ENCODE measurements around the gene ZNF536.
"Not testable (repeated sequence)": the region's sequence is repeated elsewhere in the genome, so short reads cannot be mapped to it uniquely, and the experiment has no call there.

The ZNF536 gene

DNA sequence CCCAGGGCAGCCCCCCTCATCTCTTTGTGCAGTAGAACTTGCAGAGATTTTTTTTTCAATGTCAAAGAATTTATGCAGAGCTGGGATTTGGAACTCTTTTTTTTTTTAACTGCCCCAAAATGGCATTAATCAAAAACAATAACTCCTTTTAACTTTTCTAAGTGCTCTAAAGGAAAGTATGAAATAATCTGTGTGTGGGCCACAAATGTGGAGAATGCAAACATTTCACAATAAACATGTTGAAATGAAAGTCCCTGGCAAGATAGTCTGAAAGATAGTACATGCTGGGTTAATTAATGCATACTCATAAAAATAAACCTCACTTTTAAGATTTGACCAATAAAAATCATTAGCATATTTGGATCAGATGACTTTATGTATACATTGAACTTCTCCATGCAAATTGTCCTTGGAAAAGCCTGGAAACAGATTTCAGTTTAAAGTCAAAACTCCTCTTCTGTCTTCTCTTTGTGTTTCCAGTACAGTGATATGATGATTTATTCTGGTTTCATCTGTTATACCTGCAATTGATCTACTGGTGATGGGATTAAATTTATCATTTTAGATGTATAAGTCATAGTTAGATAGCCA is 30.5 kb upstream of the ZNF536 start:
- DNase-seq (ENCODE audit: low read depth) = no peak

DNA sequence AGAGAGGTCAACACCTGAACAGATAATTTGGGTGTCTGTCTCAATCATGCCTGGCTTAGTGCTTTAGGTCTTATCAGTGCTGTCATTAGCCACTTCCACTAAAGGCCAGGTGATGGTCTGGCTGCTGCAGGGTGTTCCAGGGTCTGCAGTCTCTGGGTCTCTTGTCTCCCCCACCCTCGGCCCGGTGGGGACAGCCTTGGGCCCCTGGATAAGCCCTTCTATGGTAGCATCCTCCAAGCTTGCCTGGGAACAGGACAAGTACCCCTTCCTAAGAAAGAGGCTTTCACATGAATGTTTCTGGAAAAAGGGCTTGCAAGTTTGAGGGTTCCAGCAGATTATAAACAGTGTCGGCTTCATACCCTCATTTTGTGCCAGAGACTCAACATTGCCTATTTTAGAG is 29.3 kb upstream of the ZNF536 start:
- DNase-seq (ENCODE audit: low read depth) = no peak

GRCh38 chr19:30344446-30345425 is 27.4 kb upstream of the ZNF536 start:
- no peak for DNase-seq (ENCODE audit: low read depth)

GRCh38 chr19:30345686-30346085 is 26.5 kb upstream of the ZNF536 start:
- no peak for DNase-seq (ENCODE audit: low read depth)

GRCh38 chr19:30346468-30346867 is 25.7 kb upstream of the ZNF536 start:
- DNase-seq (ENCODE audit: low read depth) = not testable (repeated sequence)

- DNase-seq (ENCODE audit: low read depth) = no peak
Measured at GRCh38 chr19:30349131-30349730, 23.0 kb upstream of the ZNF536 start.

- DNase-seq (ENCODE audit: low read depth) = no peak
Measured at GRCh38 chr19:30350692-30351663, 21.2 kb upstream of the ZNF536 start.

DNA sequence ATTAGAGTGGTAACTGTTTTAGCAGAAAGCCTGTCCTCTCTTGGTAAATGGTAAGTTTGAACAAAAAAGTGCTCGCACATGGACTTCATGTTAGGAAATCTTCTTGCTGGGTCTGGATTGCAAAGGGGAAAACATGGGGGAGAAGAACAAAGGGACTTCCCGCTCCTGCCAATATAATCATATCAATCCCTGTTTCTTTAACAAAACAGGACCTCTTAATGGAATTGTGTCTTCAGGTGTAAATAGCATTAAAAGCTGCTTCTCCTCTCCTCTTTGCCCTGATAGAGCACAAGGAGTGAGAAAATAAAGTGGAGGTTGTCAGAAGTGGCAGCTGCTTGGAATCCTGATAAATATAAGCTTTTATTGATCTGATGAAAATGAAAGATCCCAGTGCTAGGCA is 20.4 kb upstream of the ZNF536 start:
- no peak for DNase-seq (ENCODE audit: low read depth)

- DNase-seq (ENCODE audit: low read depth) = no peak
Measured at GRCh38 chr19:30353394-30353945, 18.7 kb upstream of the ZNF536 start.

DNA sequence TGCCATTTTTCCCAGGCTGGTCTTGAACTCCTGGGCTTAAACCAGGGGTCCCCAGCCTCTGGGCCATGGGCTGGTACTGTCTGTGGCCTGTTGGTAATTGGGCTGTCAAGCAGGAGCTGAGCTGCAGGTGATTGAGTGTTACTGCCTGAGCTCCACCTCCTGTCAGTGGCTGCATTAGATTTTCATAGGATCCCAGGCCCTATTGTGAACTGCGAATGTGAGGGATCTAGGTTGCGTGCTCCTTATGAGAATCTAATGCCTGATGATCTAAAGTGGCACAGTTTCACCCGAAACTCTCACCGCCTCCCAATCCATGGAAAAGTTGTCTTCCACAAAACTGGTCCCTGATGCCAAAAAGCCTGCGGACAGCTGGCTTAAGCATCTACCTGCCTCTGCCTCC is 16.6 kb upstream of the ZNF536 start:
- DNase-seq (ENCODE audit: low read depth) = no peak

DNA sequence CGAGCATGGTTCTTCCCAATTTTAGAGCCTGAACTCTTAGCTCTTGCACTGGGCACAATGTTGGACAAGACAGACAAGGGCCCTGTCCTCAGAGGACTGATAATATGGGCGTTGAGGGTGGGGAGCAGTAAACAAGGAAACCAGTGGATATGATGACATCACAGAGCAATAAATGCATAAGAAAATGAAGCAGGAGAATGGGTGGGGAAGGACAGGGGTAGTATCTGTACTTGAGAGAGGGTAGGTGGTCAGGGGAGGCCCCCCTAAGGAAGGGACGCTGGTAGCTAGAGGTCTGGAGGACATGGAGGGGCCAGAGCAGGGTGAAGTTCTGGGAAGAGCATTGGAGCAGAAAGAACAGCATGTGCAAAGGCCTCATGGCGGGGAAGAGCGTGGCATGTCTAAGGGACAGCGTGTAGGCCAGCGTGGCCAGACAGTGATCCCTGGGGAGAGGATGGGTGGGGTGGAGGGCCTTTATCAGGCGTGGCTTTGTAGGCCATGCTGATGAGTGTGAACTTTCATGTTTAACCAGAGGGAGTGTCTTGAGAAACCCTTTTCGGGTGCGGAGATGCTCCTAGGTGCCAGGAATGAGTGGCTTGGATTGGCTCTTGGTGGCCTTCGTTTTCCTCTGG is 15.1 kb upstream of the ZNF536 start:
- no peak for DNase-seq (ENCODE audit: low read depth)

DNA sequence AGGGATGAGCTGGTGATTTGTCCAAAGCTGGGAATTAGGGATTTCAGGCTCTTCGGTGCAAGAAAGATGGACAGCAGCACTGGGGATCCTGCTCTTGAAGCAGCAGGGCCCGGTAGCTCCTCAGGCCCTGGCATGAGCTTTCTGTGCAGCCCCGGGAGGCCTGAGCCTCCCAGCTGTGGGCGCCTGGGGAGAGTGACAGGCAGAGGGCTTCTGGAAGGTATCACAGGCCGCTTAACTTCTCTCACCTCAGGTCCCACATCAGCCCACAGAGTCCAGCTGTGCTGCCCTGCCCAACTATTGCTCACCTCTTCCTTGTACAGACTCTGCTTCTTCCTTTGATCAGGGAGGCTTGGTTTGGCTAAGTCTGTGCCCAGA is 14.6 kb upstream of the ZNF536 start:
- DNase-seq (ENCODE audit: low read depth) = no peak

DNA sequence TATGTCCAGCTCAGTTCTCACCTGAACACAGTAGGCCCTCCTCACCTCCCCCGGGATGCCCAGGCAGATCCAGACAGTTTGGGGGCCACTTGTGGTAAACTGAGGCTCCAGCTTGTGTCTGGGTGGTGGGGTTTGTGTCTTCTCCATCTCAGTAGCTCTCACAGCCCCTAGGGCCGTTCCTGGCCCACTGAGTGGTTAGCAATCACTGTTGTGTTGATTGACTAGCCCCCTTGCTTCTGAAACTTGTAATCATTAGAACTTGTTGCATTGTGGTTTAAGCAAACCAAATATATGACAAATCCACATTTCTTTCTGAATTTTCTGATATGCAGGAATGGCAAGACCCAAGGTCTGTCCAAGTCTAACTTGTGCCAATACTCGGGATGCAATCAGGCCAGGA is 13.9 kb upstream of the ZNF536 start:
- DNase-seq (ENCODE audit: low read depth) = no peak

DNA sequence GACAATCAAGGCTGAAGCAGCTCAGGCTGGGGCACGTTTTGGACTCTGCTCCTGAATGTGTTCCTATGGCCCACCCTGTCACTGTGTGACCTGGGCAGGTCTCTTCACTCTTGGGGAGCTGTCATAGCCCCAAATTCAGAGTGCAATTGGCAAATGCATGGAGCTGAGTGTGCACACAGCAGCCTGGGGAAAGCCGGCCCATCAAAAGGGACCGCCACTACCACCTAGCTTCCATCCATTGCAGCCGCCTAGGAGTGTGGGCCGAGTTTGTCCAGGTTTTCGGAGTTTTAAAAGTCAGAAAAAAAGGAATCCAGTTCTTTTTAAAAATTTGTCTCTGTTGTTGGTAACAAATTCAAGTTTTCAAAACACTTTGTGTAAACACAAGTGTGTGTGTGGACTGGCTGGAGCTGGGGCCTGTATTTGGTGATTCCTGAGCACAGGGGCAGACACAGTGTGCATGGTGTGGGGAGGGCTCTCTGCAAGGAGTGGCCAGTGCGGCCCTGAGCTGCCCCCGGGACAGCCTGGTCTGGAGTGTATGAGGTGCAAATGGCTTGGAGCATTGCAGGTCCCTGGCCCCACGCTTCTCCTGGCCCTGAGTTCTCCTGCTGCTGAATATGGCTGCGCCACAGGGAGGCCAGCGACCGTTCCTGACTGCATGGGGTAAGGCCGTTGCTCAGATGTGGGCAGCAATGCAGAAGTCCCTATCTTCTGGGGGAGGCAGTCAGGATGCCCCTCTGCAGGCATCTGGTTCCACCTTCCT is 13.2 kb upstream of the ZNF536 start:
- DNase-seq (ENCODE audit: low read depth) = no peak

- DNase-seq (ENCODE audit: low read depth) = no peak
Measured at GRCh38 chr19:30359936-30360335, 12.2 kb upstream of the ZNF536 start.

DNA sequence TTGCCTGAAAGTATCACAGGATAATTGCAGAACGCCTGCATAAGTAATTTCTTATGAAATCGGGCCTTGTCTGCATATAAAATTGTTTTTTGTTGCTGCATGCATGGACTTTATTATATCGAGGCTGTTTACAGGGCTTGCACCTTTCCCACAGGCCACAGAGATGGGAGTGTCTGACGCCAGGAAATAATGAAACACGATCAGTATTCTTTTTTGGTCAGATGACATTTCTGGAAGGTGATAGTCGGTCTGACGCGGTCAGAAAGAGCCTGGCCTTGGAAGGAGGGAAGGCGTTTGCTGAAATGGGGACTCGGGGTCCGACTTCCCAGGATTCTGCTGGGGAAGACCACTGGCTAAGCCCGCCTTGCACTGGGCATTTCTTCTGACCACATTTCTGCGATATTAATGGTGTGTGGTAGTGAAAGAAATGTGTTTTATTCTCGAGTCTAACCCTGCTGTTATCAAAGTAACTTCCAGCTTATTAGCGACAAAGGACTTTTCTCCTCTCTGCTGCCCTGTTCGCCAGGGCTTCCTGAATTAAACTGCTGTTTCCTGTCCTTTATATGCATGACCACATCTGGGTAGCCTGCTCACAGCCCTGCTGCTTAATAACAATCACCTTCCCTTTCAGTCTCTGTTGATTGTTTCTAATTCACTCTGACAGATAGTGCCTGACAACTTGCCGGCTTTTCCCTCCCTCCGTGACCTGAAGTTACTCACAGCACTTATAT is 11.6 kb upstream of the ZNF536 start:
- DNase-seq (ENCODE audit: low read depth) = no peak

DNA sequence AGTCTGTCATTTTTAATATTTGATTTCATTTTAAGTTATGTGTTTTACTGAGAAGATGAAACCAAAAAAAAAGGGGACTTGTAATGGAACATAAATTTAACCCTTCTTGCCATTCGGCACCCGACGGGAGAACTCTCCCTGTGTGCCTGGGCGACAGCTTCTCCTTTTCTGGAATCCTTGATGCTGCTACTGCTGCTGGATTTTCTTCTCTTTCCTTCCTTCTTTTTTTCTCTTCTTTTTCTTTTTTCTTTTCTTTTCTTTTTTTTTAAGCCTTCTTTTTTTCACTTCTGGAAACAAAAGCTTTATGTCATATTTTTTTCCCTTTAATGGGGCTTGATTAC is 11.1 kb upstream of the ZNF536 start:
- DNase-seq (ENCODE audit: low read depth) = no peak

DNA sequence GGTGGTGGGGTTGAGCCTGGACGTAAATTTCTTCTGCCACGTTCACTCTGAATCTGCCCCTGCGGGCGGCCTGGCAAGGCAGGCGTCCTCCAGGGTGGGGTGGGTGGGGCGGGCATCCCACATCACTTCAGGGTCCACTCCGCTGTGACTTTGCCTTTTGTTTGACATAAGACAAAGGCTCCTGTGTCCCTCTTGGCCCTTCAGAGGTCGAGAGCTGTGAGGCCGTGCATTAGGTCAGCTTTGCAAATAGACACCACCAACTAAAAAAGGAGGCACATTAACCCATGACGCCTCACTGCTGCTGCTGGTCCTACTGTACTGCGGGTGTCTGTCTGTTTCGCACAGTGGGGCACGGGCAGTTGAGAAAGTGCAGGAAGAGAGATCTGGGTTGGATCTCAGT is 10.5 kb upstream of the ZNF536 start:
- no peak for DNase-seq (ENCODE audit: low read depth)

DNA sequence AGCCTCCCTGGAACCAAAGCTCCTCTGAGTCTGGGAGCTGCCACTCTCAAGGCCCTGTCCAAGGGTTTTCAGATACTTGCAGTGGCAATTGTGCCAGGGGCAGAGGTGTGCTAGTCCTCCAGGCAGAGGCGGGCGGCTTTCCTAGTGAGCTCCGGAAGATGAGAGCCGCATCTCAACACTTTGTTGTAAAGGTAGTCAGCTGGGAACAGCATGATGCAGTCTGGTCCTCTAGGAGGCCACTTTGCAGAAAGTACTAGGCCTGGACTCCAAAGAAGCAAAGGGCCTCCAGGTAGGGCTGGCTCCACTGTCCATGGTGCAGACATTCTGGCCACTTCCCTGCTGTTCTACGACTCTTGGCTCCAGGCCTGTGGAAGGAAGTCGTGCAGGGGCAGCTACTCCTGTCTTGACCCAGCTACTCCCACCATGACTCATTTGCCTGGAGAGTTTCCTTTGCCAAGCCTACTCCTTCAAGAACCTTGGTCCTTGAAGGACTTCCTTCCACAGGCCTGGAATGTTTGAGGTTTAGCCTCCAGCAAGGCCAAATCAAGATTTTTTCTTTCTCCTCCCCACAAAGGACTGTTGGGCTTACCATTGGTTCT is 9.9 kb upstream of the ZNF536 start:
- DNase-seq (ENCODE audit: low read depth) = no peak

Measured in HS-5 (cell line).